Stimulated activated CD8-positive, alpha-beta memory T cell treated with anti-CD3 and anti-CD28 coated beads, Interleukin-2, amount 100 ng/mL, for 48 hours (primary cell): ENCODE data around the gene TSPOAP1.
"Not testable (repeated sequence)": the region's sequence is repeated elsewhere in the genome, so short reads cannot be mapped to it uniquely, and the experiment has no call there.

ENCODE experiments used
- DNase-seq, 2 donors: peaks; one replicate each; pipeline ENCODE4 v3.0.0-alpha.2; 2020; ENCODE audit warnings: low read depth in 2 of 2

The TSPOAP1 gene

DNA sequence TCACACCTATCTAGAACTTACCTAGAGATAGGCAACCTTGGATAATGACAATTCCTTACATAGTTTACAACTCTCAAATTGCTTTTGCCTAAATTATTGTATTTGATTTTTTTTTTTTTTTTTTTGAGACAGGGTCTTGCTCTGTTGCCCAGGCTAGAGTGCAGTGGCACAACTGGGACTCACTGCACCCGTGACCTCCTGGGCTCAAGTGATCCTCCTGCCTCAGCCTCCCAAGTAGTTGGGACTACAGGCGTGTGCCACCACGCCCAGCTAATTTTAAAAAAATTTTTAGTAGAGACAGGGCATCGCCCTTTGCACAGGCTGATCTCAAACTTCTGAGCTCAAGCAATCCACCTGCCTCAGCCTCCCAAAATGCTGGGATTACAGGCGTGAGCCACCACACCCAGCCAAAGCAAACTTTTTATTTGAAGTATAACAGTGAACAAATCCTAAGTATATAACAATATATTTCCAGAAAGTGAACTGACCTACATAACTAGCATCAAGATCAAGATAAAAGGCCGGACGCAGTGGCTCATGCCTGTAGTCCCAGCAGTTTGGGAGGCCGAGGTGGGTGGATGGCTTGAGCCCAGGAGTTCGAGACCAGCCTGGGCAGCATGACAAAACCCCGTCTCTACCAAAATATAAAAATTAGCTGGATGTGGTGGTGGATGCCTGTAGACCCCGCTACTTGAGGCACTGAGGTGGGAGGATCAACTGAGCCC is 12.7 kb upstream of the TSPOAP1 start:
- DNase-seq: not testable (repeated sequence)

DNA sequence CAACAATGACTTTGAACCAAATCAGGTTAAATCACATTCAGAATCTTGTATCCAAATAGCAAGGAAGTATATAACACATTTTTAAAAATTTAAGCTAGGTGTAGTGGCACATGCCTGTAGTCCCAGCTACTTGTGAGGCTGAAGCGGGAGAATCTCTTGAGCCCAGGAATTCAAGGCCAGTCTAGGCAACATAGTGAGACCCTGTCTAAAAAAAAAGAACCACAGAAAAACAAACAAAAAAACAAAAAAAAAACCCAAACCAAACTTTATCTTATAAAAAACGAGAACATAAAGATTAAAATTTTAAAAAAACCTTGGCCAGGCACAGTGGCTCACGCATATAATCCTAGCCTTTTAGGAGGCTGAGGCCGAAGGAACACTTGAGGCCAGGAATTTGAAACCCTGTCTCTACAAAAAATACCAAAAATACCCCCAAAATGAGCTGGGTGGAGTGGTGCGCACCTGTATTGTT is 11.8 kb upstream of the TSPOAP1 start:
- DNase-seq: no peak

DNA sequence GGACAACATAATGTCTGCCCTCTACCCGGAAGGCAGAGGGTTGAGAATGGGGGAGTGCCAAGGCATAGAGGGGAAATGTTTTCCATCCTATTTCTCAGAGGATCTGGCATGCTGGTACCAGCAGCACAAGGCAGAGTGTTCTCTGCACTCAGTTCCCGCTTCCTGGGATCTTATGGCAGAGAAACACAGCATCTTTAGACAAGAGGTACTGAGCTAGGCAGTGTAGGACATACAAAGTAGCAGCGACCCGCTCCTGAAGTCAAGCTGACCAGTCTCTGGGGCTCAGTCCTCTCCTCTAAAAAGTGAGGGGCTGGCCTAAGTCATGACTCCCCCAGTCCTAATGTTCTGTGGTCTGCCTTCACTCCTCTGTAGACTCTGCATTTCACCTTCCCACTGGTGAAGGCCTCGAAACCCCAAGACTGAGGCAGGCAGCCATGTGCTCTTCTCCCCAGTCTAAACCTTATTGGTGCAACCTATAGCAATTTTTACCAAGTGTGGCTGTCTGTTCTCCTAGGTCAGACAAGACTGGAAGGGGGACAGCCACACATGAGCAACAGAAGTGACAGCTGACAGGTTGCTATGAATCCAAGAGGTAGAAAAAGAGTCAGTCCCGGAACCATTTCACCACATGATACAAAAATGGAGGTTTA is 11.3 kb upstream of the TSPOAP1 start:
- DNase-seq: no peak

DNA sequence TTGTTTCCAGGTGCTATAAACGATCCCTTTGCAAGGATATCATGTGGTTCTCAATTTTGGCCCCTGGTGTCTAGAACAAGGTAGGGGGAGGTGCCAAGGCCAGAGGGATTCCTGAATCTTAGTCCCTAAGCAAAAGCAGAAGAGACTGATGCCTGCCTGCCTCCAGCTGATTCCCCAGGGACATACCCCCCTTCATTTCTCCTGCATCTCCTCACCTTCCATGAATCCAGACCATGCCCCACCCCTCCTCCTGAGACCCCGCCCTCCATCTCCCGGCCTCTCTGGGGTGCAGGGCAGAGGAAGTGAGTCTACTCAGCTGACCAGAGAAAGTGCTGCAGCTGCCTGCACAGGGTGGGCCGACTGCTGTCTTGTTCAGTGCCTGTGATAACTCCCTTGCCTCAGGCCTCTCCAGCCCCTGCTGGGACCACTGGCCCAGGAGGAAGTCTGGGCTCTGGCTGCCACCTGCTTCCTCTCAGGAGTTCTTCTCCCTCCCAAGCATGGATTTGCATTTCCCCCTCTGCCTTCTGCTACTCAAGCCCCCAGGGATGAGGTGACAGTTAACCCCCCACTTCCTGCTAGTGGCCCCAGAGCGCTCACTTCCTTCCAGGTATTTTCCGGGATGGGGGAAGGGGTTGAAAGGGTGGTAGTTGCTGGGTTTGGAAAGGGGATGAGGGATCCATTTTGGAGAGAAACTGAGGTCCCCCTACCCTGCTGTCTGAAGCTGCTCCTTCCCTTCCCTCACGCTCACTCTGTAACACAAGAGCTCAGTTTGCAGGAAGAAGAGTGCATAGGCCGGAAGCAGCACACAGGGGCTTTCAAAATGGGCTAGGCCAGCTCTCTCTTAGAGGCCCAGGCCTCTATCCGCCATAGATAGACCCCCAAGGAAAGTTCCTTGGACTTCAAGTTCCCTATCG is 10.5 kb upstream of the TSPOAP1 start:
- peak; percentile 75 to 86 for DNase-seq

DNA sequence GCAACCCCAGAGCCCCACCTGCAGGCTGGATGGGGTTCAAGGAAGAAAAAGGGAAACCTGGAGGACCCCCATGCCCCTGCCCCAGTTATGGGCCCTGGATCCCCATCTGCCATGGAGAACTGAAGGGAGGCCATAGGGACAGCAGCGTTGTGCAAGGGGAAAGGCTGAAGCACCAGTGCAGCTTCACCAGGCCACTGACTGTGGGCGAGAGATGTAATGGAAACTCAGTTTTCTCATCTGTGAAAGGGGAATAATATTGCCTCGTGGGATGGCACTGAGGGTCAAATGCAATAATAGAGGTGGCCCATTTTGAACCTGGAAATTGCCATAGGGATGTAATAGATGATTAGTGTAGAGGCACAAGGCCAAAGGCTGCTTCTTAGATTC is 9.9 kb upstream of the TSPOAP1 start:
- no peak for DNase-seq

DNA sequence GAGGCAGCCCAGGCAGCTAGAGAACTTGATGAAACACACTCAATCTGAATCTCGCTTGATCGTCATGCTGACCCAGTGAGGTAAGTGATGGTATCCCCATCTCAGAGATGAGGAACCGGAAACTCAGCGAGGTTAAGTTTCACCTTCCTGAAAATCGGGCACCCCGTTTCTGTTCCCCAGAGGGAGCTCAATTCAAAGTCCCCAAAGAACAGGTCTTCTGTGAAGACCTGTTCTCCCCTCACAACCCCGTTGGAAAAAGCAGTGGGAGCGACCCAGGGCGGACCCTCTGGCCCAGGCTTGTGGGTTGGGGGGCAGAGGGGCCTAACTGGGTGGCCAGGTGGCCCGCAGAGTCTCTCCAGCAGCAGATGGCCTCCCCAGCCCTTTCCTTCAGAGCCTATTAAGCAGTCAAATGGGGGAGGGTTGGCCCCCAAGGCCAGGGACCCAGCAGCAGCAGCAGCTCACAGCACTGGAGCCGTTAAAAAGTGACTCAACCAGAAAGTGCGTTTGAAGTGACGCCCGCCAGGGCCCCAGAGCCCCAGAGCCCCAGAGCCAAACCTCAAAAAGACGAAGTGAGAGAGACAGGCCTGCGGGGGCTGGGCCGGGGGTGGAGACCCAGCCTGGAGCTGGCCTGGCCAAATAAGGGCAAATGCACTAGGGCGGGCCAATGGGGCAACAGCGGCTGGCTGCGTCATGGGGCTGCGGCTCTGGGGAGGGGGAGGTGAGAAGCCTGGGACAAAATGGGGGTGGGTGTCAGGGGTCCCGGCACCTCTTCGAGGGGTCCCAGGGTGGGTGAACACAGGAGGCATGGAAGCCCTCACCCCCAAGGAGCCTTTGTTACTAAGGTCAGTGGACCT is 9.2 kb upstream of the TSPOAP1 start:
- peak; percentile 91 to 93 for DNase-seq

DNA sequence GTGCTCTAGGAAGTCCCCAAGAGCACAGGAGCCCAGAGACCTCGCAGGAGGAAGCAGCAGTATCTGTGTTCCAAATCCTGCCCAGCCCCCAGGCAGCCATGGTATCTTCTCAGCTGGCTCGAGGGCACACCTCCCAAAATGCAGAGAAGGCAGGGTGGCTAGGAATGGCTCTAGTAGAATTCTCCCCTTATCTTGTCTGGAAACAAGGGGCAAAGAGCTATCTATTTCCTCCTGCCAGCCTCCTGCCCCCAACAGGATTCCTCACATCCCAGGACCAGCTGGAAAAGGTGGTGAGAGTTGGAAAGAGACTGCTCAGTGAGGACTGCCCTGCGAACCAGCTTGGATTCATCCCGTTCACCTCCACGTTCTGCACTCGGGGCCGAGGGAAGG is 8.6 kb upstream of the TSPOAP1 start:
- DNase-seq: peak; percentile 40 to 49

DNA sequence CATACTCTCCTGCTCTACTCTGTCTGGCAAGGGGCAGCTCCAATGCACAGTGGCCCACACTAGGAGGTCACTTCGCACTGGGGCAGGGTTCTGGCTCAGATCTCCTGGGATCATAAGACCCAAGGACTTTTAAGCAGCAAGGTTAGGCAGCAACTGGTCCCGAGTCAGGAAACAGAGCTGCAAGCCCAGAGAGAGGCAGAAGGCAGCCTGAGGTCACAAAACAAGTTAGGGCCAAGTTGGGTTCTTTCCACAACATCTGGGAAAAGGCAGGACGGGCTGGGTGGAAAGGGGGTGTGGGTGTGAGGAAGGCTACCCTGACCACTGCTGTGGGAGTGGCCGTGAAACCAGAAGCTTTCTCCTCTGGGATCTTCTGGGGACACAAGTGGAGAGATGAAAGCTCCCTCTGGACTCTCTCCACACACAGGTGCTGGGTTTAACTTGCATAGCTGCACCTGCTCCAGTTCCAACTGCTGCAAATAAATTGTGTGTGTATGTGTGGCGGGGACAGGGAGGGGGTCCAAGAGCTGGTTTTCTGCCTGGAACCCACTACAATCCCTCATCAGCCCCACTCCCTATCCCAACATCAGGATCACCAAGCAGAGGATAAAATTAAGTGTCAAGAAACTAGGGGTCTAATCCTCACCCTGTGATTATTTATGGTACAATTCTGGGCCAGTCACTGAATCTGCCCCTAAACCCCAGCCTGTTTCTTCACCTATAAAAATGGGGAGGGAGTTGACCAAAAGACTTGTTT is 8.0 kb upstream of the TSPOAP1 start:
- DNase-seq: no peak

DNA sequence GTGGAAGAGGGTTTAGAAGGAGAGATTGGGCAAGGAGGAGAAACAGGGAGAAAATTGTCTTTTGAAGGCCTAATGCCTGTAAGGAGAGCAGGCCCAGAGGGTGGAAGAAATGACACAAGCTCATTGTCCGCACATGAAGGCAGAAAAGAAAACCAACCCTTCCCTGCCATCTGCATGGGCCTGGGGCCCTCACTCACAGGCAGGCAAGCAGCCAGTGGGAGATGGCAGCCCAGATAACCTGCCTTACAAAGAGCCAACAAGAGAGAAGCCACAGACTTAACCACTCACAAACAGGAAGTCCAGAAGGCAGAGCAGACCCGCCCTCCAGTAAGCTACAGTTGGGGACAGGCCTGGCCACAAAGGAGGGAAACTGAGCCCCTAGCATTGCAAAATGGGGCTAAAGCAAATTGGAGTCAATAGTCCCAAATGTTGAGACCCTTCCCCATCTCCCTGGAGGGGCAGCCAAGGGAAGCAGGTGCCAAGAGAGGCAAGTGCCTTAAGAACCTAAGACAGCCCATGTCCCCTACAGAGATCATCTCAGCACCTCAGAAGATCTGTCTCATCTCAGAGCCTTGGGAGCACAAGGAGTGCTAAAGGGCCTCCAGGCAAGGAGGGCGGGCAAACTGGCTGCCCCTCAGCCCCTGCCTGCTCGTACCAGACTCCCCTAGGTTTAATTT is 7.3 kb upstream of the TSPOAP1 start:
- peak; percentile 53 to 63 for DNase-seq

DNA sequence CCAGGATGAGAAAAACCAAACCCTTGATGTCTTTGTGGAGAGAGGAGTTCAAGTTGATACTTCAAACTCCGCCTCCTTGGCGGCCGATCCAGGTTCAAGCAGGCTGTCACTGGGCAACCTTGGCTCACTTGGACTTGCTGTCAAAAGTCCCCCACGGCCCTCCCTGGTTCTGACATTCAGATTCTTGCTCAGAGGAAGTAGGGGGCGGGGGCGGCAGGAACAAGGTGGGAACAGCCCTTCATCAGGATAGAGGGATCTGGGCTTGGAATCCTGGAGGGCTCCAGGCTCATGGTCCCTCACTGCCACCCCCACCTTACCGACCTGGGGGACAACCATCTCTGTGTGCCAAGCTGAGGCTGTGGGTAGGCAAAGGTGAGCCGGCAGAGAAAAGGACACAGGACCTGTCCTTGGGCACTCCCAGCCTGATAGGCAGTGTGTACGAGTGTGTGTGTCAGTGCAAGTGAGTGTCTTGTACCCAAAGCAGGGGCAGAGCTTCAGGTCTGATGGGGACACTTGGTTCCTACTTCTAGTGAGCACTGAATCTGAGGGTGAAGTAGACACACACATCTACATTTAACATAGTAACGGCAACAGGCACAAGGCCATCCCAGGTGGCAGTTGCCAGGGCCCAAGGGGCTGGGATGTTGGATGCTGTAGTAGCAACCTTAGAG is 6.6 kb upstream of the TSPOAP1 start:
- peak; percentile 58 to 59 for DNase-seq

DNA sequence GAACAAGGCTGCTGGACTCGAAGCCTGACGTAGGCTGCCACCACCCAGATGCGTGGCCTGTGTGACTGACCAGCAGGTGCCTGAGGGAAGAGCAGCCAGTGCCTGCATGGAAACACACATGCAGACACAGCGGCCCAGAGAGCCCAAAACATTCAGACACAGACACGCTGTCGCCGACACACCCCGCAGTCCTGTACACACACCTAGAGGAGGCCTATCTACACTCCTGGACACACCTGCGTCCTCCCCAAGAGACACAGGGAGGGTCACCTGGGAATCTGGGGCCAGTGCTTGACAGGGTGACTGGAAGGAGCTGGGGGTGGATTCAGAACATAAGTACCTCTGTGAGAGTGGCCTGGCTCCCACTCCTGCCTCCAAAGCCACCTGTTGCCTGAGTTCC is 6.1 kb upstream of the TSPOAP1 start:
- no peak for DNase-seq

DNA sequence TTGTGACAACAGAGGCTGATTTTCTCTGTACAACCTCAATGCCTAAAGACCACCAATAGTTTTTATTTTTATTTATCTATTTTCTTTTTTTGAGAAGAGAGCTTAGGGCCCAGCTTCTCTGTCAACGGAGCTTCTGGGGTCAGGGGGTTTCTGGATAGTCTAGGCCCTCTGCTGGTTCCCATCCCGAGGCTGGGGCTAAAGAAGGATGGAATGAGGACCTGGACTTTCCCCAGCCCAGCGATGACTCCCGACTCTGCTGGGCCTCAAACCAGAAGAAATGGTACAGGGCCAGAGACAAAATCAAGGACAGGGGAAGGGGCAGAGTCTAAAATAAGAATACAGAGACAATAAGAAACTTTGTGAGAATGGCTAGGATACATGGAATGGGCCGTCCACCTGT is 5.7 kb upstream of the TSPOAP1 start:
- DNase-seq: no peak

DNA sequence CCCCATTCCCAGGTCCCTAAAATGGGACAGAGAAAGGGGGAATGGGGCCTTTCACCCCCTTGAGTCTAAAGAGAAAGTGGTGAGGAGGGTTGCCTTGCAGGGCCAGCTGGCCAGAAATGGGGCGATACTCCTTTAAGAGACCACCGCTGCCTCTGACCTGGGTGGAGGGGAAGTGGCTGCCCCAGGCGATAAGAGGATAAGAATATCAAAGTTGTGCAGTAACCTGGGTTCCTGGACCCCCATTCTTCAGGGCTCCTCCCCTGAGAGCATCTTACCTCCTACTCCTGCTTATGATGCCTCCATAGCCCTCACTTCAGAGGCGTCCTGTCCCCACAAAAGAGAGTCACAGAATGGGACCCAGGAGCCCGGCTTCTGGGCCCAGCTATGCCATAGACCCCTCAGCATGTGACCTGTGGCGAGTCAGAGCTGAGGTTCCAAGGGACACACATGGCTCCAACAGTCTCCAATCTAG is 5.2 kb upstream of the TSPOAP1 start:
- peak in 1 of 2 donors; percentile 37 for DNase-seq

DNA sequence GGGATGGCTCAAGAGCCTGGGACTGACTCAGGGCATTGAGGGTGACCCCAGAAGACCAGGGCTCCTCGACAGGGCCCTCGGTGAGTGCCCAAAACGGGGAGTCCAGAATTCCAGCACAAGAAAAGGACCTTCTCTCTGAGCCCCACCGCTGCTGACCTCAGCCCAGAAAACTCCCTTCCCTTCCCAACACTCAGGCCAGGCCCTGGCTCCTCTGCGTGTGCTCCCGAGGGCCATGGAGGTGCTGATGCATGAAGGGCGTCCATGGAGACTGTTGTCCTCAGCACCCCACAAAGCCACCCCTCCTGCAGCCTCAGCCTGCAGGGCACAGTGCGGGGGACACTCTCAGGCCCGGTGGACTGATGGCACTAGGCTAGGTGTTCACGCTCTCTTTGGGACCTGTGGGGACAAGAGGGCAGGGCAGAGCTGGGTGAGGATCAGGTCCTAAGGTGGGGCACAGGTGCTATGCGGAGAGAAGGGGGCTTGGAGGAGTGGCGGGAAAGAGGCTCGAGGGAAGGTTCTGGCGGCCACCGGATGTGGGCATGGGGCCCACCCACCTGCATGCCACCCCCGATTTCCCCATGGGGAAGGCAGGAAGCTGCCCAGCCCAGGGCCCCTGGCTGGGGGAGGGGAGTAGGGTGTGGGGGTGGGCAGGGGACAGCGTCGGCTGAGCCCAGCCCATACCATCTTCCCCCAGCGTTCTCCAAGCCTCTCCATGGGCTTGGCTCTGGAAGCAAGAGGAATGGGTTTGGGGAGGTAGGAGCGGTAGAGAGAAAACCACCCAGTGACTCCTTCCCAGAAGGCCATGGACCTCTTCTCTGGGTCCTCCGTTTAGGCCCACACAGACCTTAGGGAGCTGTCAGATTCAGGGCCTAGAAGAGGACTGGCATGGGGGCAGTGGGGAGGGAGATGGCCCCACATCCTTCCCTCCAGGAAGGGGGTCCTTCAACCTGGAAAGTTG is 4.5 kb upstream of the TSPOAP1 start:
- peak; percentile 74 to 81 for DNase-seq

DNA sequence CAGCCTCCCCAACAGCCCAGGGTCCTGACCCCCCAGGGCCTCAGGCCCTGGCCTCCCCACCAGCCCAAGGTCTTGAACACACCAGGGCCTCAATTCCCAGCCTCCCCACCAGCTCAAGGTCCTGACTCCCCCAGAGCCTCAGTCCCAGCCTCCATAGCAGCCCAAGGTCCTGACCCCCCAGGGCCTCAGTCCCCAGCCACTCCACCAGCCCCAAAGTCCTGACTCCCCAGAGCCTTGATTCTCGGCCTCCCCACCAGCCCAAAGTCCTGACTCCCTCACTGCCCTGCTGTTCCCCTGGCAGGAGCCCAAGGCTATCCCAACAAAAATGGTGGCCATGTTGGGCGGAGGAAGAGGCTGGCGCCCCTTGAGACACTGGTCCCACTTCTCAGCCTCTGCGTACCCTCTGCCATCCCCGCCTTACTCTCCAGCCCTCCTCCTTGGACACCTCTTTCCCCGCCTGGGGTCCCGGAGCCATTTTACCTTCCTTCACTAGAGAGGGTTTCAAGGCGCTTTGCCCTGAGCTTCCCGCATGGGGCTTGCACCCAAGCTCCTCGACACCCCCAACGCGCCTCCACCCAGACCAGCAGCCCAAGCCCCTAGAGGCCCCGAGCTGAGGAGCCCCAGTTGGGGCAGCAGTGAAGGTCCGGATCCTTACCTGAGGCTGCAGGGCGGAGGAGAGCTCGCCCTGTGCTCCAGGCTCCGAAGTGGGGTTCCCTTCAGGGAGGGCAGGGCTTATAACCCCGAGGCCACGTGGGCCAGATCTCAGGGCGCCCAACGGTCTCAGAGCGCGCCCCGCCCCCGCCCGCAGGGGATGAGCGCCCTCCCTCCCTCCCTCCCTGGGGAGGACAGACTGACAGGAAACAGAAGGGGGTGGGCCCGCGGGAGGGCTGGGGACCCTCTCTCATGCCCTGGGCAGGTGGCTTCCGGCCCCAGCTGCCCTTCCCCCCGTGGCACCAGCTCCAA is 3.5 kb upstream of the TSPOAP1 start:
- DNase-seq: peak; percentile 89 to 90

DNA sequence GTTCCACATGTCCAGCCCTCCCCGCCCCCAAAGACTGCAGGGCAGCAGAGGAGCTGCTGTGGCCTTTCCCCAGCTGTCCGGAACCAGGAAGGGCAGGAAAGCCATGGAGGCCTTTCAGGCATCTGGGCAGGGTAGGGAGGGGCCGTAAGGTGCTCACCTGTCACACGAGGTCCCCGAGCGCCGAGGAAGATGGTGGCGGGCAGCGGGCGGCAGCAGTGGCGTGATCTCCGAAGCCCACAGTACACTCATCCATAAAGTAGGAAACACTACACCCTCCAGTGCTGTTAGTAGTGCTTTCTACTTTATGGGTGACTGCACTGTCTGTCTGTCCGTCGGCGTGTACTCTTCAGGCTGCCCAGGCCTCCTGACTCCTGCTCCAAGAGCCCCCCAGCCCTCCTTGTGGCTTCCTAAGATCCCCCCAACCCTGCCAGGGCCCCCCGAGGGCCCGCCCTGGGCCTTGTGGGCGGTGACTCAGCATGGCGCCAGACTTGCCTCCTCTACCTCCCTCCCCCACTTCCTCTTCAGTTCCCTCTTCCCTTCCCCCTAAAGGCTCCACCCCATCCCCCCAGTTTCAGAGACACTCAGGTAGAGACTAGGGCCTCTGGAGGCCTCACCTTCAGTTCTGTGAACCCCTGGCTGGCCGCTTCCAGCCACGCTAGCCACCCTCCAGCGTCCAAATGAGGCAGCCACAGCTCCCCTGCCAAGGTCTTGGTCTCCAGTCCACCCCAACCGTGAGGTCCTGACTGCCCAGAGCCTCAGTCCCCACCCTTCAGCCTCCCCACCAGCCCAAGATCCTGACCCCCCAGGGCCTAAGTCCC is 2.6 kb upstream of the TSPOAP1 start:
- peak; percentile 57 to 71 for DNase-seq
